ENCODE measurements around the gene ABCC1. TPM values are rescaled to one million over a fixed set of nuclear protein-coding genes. Genes with fewer than 3 reads are reported as not detected.

ABCC1 gene
- polyA plus RNA-seq, 1 of the 3 experiments (the other 2 are of a cell fraction), result 23.7 TPM

GRCh38 chr16:16154281-16154951 is 205.0 kb downstream of the ABCC1 start:
- Histone ChIP-seq H3K4me2 (no peak overlapping the region), H3K4me1 (ENCODE audit: control insufficient read depth in 1 of 2, insufficient read depth in 2 of 2, low read depth in 1 of 2, low read length in 1 of 2) (peaks cover 0 to 16% of the 10 kb centered on the region in 2 experiments; a peak in 1 of 4 replicates), H3K27me3 (ENCODE audit: insufficient read depth) (no peaks in the 10 kb centered on the region), H2AFZ (ENCODE audit: low read depth) (no peak overlapping the region), H3K9me2 (no peaks in the 10 kb centered on the region), H3K27ac (ENCODE audit: low read depth in 2 of 2, low read length in 1 of 2) (no peak overlapping the region), H3K79me2 (ENCODE audit: insufficient read depth) (no peaks in the 10 kb centered on the region), H3F3A (replicated peaks; ENCODE audit: insufficient read depth) (no peaks in the 10 kb centered on the region), H3K9ac (no peak overlapping the region), H3K4me3 (ENCODE audit: low read depth in 2 of 2, low read length in 1 of 2) (no peak overlapping the region), H4K20me1 (ENCODE audit: insufficient read depth) (no peaks in the 10 kb centered on the region), H3K36me3 (replicated peaks in 1 of 2; ENCODE audit: control insufficient read depth in 1 of 2, insufficient read depth in 2 of 2, low read length in 1 of 2) (no peaks in the 10 kb centered on the region), H3K9me3 (no peaks in the 10 kb centered on the region)
- WGBS (ENCODE audit: low lambda C conversion rate), result 62% methylated on average over 3 of the region's 18 CpGs
- ChIA-PET CTCF (no interaction called here), POLR2A (no interaction called here)
- DNase-seq, result no peak
- no peak for TF ChIP-seq IRF3 (IDR thresholded peaks at IDR 0.05; ENCODE audit: low read depth, low read length)
- no peak for TF ChIP-seq ZBTB33 (IDR thresholded peaks at IDR 0.05; ENCODE audit: borderline replicate concordance, low read depth)
- TF ChIP-seq, protein P1, sequence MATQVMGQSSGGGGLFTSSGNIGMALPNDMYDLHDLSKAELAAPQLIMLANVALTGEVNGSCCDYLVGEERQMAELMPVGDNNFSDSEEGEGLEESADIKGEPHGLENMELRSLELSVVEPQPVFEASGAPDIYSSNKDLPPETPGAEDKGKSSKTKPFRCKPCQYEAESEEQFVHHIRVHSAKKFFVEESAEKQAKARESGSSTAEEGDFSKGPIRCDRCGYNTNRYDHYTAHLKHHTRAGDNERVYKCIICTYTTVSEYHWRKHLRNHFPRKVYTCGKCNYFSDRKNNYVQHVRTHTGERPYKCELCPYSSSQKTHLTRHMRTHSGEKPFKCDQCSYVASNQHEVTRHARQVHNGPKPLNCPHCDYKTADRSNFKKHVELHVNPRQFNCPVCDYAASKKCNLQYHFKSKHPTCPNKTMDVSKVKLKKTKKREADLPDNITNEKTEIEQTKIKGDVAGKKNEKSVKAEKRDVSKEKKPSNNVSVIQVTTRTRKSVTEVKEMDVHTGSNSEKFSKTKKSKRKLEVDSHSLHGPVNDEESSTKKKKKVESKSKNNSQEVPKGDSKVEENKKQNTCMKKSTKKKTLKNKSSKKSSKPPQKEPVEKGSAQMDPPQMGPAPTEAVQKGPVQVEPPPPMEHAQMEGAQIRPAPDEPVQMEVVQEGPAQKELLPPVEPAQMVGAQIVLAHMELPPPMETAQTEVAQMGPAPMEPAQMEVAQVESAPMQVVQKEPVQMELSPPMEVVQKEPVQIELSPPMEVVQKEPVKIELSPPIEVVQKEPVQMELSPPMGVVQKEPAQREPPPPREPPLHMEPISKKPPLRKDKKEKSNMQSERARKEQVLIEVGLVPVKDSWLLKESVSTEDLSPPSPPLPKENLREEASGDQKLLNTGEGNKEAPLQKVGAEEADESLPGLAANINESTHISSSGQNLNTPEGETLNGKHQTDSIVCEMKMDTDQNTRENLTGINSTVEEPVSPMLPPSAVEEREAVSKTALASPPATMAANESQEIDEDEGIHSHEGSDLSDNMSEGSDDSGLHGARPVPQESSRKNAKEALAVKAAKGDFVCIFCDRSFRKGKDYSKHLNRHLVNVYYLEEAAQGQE (IDR thresholded peaks at IDR 0.05; ENCODE audit: low read depth, low read length), result no peak
- TF ChIP-seq POLR2AphosphoS5 (IDR thresholded peaks at IDR 0.05; ENCODE audit: low read depth, low read length), result no peak
- TF ChIP-seq EZH2phosphoT487 (IDR thresholded peaks at IDR 0.05; ENCODE audit: borderline replicate concordance, low read depth), result no peak
- TF ChIP-seq NFIC (IDR thresholded peaks at IDR 0.05; ENCODE audit: borderline replicate concordance), result no peak
- TF ChIP-seq NRF1 (IDR thresholded peaks at IDR 0.05; ENCODE audit: low read depth, low read length), result no peak
- TF ChIP-seq RFX5 (IDR thresholded peaks at IDR 0.05; ENCODE audit: low read length), result no peak
- no peak for TF ChIP-seq RXRA (IDR thresholded peaks at IDR 0.05; ENCODE audit: borderline replicate concordance, low read depth)
- TF ChIP-seq, protein P2, sequence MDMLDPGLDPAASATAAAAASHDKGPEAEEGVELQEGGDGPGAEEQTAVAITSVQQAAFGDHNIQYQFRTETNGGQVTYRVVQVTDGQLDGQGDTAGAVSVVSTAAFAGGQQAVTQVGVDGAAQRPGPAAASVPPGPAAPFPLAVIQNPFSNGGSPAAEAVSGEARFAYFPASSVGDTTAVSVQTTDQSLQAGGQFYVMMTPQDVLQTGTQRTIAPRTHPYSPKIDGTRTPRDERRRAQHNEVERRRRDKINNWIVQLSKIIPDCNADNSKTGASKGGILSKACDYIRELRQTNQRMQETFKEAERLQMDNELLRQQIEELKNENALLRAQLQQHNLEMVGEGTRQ (IDR thresholded peaks at IDR 0.05; ENCODE audit: borderline replicate concordance, low read depth, low read length), result no peak
- TF ChIP-seq RAD21 (IDR thresholded peaks at IDR 0.05; ENCODE audit: low read length), result no peak
- no peak for TF ChIP-seq FOXJ3 (CRISPR knock-in tag; IDR thresholded peaks at IDR 0.05)
- TF ChIP-seq GABPA (IDR thresholded peaks at IDR 0.05; ENCODE audit: low read depth), result no peak
- no peak for TF ChIP-seq TCF12 (IDR thresholded peaks at IDR 0.05)
- no peak for TF ChIP-seq SIN3A (IDR thresholded peaks at IDR 0.05; ENCODE audit: borderline replicate concordance, low read depth, low read length)
- TF ChIP-seq ELF1 (IDR thresholded peaks at IDR 0.05), result no peak
- TF ChIP-seq, protein P3, sequence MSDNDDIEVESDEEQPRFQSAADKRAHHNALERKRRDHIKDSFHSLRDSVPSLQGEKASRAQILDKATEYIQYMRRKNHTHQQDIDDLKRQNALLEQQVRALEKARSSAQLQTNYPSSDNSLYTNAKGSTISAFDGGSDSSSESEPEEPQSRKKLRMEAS (IDR thresholded peaks at IDR 0.05; ENCODE audit: low read depth), result no peak
- TF ChIP-seq CHD2 (IDR thresholded peaks at IDR 0.05; ENCODE audit: low read length, partially characterized antibody), result no peak
- no peak for TF ChIP-seq TEAD4 (IDR thresholded peaks at IDR 0.05; ENCODE audit: borderline replicate concordance, insufficient read depth)

Data from SK-N-SH (cell line).